Calu3 (cell line): ENCODE measurements around the gene LRRIQ4. TPM values are rescaled to one million over a fixed set of nuclear protein-coding genes. Genes with fewer than 3 reads are reported as not detected.

Source experiments
- BruUV-seq: library from RNA; stranded (reverse); fragments of 400-500 nt; replicated peaks from 2 replicates; lab custom pipeline; 2021; lab: Mats Ljungman, UMichigan
- CTCF ChIA-PET: fragments of 300-600 bp; sonication (Branson Sonifier 250); formaldehyde crosslinking; loops from one replicate; lab custom pipeline; 2022; ENCODE audit warnings: antibody characterized with exemption; lab: Charles Lee
- DNase-seq: peaks from one replicate; pipeline ENCODE4 v3.0.0; 2022
- H3K27ac Mint-ChIP-seq: one replicate; pipeline ENCODE4 v1.8.0; 2022; ENCODE audit warnings: mixed read lengths; ENCODE audit not compliant: unreplicated experiment
- H3K27me3 Mint-ChIP-seq: one replicate; pipeline ENCODE4 v1.8.0; 2022; ENCODE audit warnings: mixed read lengths; ENCODE audit not compliant: unreplicated experiment
- H3K36me3 Mint-ChIP-seq: one replicate; pipeline ENCODE4 v1.8.0; 2022; ENCODE audit warnings: mild to moderate bottlenecking, moderate library complexity, mixed read lengths; ENCODE audit not compliant: insufficient read depth, unreplicated experiment
- H3K4me1 Mint-ChIP-seq: one replicate; pipeline ENCODE4 v1.8.0; 2022; ENCODE audit warnings: mild to moderate bottlenecking, low read depth, mixed read lengths; ENCODE audit not compliant: unreplicated experiment
- H3K4me3 Mint-ChIP-seq: one replicate; pipeline ENCODE4 v1.8.0; 2022; ENCODE audit warnings: mild to moderate bottlenecking, low read depth, moderate library complexity, mixed read lengths; ENCODE audit not compliant: unreplicated experiment
- H3K9me3 Mint-ChIP-seq: one replicate; pipeline ENCODE4 v1.8.0; 2022; ENCODE audit warnings: low read depth, mixed read lengths; ENCODE audit not compliant: unreplicated experiment
- intact Hi-C: fragments of 100-400 bp; cut with micrococcal nuclease; formaldehyde crosslinking; loops from one replicate; pipeline ENCODE4 v1.10.0; 2022; ENCODE audit not compliant: unreplicated experiment
- total RNA-seq: library from RNA; stranded (reverse); gene quantifications from 2 replicates; pipeline ENCODE4 v1.2.3, GENCODE V29; 2022
- TF ChIP-seq, protein P1 (sequence below): fragments of 200-600 bp; IDR thresholded peaks from one replicate; pipeline ENCODE4 v1.8.0; 2022; ENCODE audit warnings: antibody characterized with exemption; ENCODE audit not compliant: unreplicated experiment

Gene LRRIQ4
- total RNA-seq, 1 experiment from 2014 or later = not detected

DNA sequence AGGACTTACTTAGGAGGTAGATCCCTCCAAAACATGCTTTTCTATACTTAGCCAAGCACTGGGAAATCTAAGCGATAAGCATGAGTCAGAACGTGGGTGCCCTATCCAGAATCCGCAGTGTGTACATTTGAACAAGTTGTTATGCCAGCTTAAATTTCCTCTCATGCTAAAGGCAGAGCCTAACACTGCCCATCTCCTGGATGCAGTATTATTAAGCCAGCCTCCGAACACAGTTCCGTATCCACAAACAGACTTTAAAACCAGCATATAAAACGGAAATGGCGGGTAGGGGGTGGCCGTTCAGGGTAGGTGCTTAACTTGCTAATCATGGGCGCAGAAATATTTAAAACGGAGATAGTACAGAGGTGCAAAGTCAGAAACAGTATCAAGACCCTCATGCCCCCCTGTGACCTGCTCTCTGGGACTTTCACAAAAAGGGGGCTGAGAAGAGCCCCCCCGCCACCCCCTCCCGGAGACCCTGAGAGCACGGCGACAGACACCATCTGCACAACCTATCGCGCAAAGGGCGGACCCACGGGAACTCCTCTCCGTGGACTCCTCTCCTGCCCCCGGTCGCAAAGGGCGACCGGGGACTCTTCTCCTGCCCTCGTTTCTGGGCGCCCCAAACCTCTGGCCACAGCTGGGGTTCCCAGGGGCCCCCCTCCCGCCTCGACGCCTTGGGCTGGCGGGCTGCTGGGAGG, 889 bp upstream of the LRRIQ4 start:
- Mint-ChIP-seq H3K4me1 (no peaks in the 10 kb centered on the region), H3K36me3 (peaks cover 8% of the 10 kb centered on the region), H3K27ac (no peak overlapping the region), H3K4me3 (peak overlapping the region; percentile 63), H3K9me3 (peaks cover 8% of the 10 kb centered on the region), H3K27me3 (peaks cover 24% of the 10 kb centered on the region)
- intact Hi-C loops = no loop called here
- DNase-seq = no peak
- CTCF ChIA-PET = interaction anchor here (0.6 kb wide), 1 partner anchor 238 kb away, joined by 7 read pairs; no protein-coding TSS in a partner anchor
- no TSS peak for BruUV-seq
- TF ChIP-seq, protein P1, sequence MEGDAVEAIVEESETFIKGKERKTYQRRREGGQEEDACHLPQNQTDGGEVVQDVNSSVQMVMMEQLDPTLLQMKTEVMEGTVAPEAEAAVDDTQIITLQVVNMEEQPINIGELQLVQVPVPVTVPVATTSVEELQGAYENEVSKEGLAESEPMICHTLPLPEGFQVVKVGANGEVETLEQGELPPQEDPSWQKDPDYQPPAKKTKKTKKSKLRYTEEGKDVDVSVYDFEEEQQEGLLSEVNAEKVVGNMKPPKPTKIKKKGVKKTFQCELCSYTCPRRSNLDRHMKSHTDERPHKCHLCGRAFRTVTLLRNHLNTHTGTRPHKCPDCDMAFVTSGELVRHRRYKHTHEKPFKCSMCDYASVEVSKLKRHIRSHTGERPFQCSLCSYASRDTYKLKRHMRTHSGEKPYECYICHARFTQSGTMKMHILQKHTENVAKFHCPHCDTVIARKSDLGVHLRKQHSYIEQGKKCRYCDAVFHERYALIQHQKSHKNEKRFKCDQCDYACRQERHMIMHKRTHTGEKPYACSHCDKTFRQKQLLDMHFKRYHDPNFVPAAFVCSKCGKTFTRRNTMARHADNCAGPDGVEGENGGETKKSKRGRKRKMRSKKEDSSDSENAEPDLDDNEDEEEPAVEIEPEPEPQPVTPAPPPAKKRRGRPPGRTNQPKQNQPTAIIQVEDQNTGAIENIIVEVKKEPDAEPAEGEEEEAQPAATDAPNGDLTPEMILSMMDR = no peak

GRCh38 chr3:169813278-169813677, 608 bp downstream of the LRRIQ4 start:
- CTCF ChIA-PET = no interaction called here
- H3K9me3 Mint-ChIP-seq = peaks cover 8% of the 10 kb centered on the region
- peaks cover 8% of the 10 kb centered on the region for H3K36me3 Mint-ChIP-seq
- BruUV-seq = no TSS peak
- H3K4me1 Mint-ChIP-seq = no peaks in the 10 kb centered on the region
- TF ChIP-seq, protein P1 = no peak
- intact Hi-C loops = loop anchor here (1.0 kb wide), 1 partner anchor 32 kb away; no protein-coding TSS in a partner anchor
- no peak for DNase-seq
- H3K27ac Mint-ChIP-seq = no peak overlapping the region
- no peak overlapping the region for H3K4me3 Mint-ChIP-seq
- peaks cover 37% of the 10 kb centered on the region for H3K27me3 Mint-ChIP-seq

DNA sequence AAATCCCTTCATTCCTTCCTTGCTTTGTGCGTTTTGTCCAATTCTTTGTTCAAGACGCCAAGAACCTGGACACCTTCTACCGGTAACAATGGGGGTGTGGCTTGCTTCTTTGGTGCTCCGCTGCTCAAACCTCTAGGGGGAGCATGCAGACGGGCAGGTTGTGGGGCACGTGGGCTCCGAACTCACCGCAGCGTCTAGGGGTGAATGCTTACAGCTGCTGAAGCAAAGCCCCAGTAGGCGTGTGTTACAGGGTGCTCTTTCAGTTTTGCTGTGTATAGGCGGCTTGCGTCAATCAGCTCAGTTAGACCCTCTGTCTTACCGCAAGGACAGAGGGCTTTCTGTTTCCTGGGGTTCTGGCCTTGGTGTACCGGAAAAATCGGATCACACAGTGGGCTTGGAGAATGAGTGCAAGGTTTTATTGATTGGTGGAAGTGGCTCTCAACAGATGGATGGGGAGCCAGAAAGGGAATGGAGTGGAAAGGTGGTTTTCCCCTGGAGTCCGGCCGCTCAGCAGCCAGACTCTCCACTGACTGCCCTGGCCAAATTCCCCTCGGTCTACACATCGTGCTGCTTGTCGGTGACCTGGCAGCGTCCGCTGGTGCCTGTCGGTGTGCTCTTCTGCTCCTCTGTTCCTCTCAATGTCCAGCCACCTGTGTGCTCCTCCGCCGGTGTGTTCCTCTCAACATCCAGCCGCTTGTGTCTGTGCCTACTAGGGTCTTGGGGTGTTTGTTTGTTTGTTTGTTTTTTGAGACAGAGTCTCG, 1.3 kb downstream of the LRRIQ4 start:
- H3K36me3 Mint-ChIP-seq = peaks cover 8% of the 10 kb centered on the region
- H3K9me3 Mint-ChIP-seq = peaks cover 8% of the 10 kb centered on the region
- no peak for DNase-seq
- TF ChIP-seq, protein P1 = no peak
- no peak overlapping the region for H3K27ac Mint-ChIP-seq
- CTCF ChIA-PET = no interaction called here
- no peak overlapping the region for H3K4me3 Mint-ChIP-seq
- BruUV-seq = no TSS peak
- H3K27me3 Mint-ChIP-seq = peaks cover 42% of the 10 kb centered on the region
- H3K4me1 Mint-ChIP-seq = no peaks in the 10 kb centered on the region
- intact Hi-C loops = loop anchor here (1.0 kb wide), 1 partner anchor 31 kb away; no protein-coding TSS in a partner anchor

DNA sequence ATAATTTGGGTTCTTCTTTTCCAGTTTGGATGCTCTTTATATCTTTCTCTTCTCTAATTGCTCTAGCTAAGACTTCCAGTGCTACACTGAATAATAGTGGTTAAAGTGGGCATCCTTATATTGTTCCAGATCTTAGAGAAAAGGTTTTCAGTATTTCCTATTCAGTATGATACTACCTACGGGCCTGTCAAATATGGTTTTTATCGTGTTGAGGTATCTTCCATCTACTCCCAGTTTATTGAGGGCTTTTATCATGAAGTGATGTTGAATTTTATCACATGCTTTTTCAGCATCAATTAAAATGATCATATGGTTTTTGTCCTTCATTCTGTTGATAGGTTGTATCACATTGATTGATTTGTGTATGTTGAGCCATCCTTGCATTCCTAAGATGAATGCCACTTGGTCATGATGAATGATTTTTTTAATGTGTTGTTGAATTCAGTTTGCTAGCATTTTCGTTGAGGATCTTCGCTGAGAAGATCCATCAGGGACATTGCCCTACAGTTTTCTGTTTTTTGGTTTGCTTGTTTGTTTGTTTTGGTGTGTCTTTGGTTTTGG, 3.0 kb downstream of the LRRIQ4 start:
- Mint-ChIP-seq H3K27ac (no peak overlapping the region), H3K9me3 (peaks cover 8% of the 10 kb centered on the region)
- intact Hi-C loops = no loop called here

More for the DNA sequence above, 3.0 kb downstream of the LRRIQ4 start:
- TF ChIP-seq, protein P1 = no peak
- CTCF ChIA-PET = no interaction called here
- peaks cover 42% of the 10 kb centered on the region for H3K27me3 Mint-ChIP-seq
- H3K4me1 Mint-ChIP-seq = no peaks in the 10 kb centered on the region
- DNase-seq = no peak
- BruUV-seq = no TSS peak
- no peak overlapping the region for H3K4me3 Mint-ChIP-seq
- peaks cover 8% of the 10 kb centered on the region for H3K36me3 Mint-ChIP-seq
